ENCODE data around the gene NMNAT2.

- TF ChIP-seq POLR2A (IDR thresholded peaks at IDR 0.05), result no peak
- no peak for TF ChIP-seq CTCF (IDR thresholded peaks at IDR 0.05)
- no peak for TF ChIP-seq EP300 (IDR thresholded peaks at IDR 0.05)
These were observed 124.9 kb downstream of the NMNAT2 start for GRCh38 chr1:183293241-183293640.
